Heart left ventricle (tissue), 16 donors: ENCODE measurements around the gene VAC14. TPM values are rescaled to one million over a fixed set of nuclear protein-coding genes. Genes with fewer than 3 reads are reported as not detected.

Experiments used
- ATAC-seq, 4 donors: fragments of 200-7000 bp; cut with Tn5 transposase; one replicate each; pipeline ENCODE4 v1.9.1; 2020 to 2022; ENCODE audit warnings: moderate library complexity in 4 of 4, mild to moderate bottlenecking in 3 of 4, moderate number of reproducible peaks in 1 of 4
- DNase-seq, 5 donors: peaks; one replicate each; pipeline ENCODE4 v3.0.0-alpha.2; 2020
- H3K27ac ChIP-seq, 12 donors: fragments of 200-600 bp; sonication (generic) in 4 of 12; one replicate each; pipeline versions ENCODE4 v1.5.0 to v1.8.0; 2016 to 2022; ENCODE audit warnings: mild to moderate bottlenecking in 2 of 12
- H3K27me3 ChIP-seq, 9 donors: fragments of 200-600 bp; sonication (generic) in 2 of 9; one replicate each; pipeline versions ENCODE4 v1.5.1 to v1.8.0; 2016 to 2022; ENCODE audit warnings: mild to moderate bottlenecking in 3 of 9
- H3K36me3 ChIP-seq, 9 donors: fragments of 200-600 bp; sonication (generic) in 2 of 9; one replicate each; pipeline versions ENCODE4 v1.5.0 to v1.8.0; 2018 to 2022; ENCODE audit warnings: mild to moderate bottlenecking in 2 of 9
- H3K4me1 ChIP-seq, 12 donors: fragments of 200-600 bp; sonication (generic) in 4 of 12; one replicate each; pipeline versions ENCODE4 v1.5.0 to v1.8.0; 2016 to 2022; ENCODE audit warnings: mild to moderate bottlenecking in 3 of 12
- H3K4me3 ChIP-seq, 12 donors: fragments of 200-600 bp; sonication (generic) in 4 of 12; one replicate each; pipeline versions ENCODE4 v1.5.0 to v1.8.0; 2017 to 2022; ENCODE audit warnings: mild to moderate bottlenecking in 9 of 12, moderate library complexity in 4 of 12
- H3K9me3 ChIP-seq, 12 donors: fragments of 200-600 bp; sonication (generic) in 4 of 12; one replicate each; pipeline versions ENCODE4 v1.5.0 to v1.8.0; 2016 to 2022; ENCODE audit warnings: mild to moderate bottlenecking in 1 of 12
- CTCF ChIP-seq, 12 donors: fragments of 200-600 bp; sonication (generic) in 4 of 12; IDR thresholded peaks; one replicate each; pipeline versions ENCODE4 v1.5.0 to v1.8.0; 2018 to 2022; ENCODE audit warnings: antibody characterized with exemption in 12 of 12, mild to moderate bottlenecking in 5 of 12
- POLR2A ChIP-seq, 2 donors: fragments of 450-650 bp; IDR thresholded peaks; one replicate each; pipeline ENCODE4 v1.6.1; 2017; ENCODE audit warnings: antibody characterized with exemption in 2 of 2, mild to moderate bottlenecking in 2 of 2, moderate library complexity in 2 of 2
- WGBS, 4 donors: extraction: QIAGEN DNeasy Blood & Tissue Kit in 2 of 4; methylation state at CpG; one replicate each; pipeline versions ENCODE4 v1.1.5 to v1.1.7; 2013 to 2018; 5-methylcytosine and 5-hydroxymethylcytosine counted together
- intact Hi-C, 10 donors: fragments of 100-400 bp; cut with DNase I; formaldehyde crosslinking; loops; one replicate each; pipeline versions ENCODE4 v1.11.1 to v1.14.2; 2022
- polyA plus RNA-seq, 2 donors: library from polyadenylated mRNA; stranded (reverse); fragments of 200-250 nt; gene quantifications; one replicate each; pipeline ENCODE4 v1.2.3, GENCODE V29; 2013
- total RNA-seq, 9 donors: library from RNA; depleted of rRNA in 2 of 9; stranded (reverse); fragments of >200 nt in 2 of 9; fragmentation: NEBNext Ultra II Directional in 3 of 9; extraction: Animal tissue kit (Norgen Biotek cat#: 25700) in 3 of 9; gene quantifications; one replicate each; pipeline versions ENCODE4 v1.1.0 to v1.2.4, GENCODE V29; 2016 to 2023
- donor health status: ischemic (EF 13 %, LVEDD 7.1; RV severe dilation, severe dysfunction).
- donor health status: healthy with polysubstance abuse.
- donor health status: DM: no; HTN: yes; CAD: no.
- donor health status: DM: no; HTN: no; CAD: no.
- donor health status: ischemic (EF 25% LVEDD 6.9; RV normal size, moderate dysfunction).
- donor health status: ischemic (EF 25% LVEDD 5.7; RV mildly dilated, moderate dysfunction).
- donor health status: healthy.
- donor health status: DM: yes; HTN: yes; CAD: no.
- donor health status: ischemic (EF 35%, LVEDD 5.7; RV mildly dilated, moderate dysfunction).
- donor health status: nonischemic (EF 11% LVEDD 7.7; RV severe dilation, severe dysfunction).
- donor health status: DM: yes; HTN: yes; CAD: no.
- donor health status: PGD.
- donor health status: ischemic (EF 29% LVEDD 5.4; RV normal size, mild dysfunction).
- donor health status: nonischemic (EF 23%, LVEDD 6.1; RV moderate dilation, normal function).

VAC14 gene
- total and polyA plus RNA-seq, 11 donors = 13.9 to 48.0 (median 26.1) TPM

DNA sequence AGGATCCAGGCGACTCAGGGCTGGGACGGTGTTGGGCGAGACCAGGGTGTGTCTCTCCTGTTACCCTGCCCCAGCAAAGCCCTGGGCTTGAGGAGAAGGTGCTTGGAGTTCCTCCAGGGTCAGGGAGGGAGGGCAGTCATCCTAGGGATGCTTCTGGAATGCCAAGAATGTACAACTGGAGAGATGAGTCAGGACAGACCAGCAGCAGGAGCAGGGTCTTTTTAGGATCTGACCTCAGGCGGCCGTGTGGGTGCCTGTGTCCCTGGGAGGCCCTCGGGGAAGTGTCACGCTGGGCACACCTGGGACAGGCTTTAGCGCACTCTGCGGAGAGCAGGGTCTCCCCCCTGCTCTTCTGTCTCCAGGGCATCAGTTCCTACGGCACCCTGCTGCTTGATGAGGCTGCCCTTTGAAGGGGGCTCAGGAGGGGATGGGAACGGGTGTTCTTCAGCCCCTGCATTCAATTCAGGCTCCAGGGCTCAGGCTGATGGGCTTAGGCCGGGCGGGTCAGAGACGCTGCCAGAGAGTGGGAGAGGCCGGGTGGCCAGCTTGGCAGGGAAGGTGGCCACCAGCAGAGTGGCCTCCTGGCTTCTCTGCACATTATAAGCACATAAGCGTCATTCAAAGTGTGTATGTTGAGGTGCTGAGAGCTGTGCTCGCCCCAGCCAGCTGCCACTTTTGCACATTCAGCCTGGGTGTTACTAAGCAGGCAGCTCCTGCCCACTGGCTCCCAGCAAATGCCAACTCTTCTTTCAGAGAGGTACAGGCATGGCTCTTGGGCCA is 106.7 kb downstream of the VAC14 start:
- TF ChIP-seq CTCF (IDR thresholded peaks at IDR 0.05) (no peak), POLR2A (IDR thresholded peaks at IDR 0.05) (no peak)
- H3K9me3 ChIP-seq = no peaks in the 10 kb centered on the region
- H3K27ac ChIP-seq = peak overlapping the region; percentile 72 to 98 (median 90)
- intact Hi-C loops = no loop called here
- H3K27me3 ChIP-seq = no peaks in the 10 kb centered on the region
- peaks cover 0 to 7% (median 0%) of the 10 kb centered on the region in 9 donors for H3K36me3 ChIP-seq
- DNase-seq (no peak), ATAC-seq (no peak)
- no peak overlapping the region for H3K4me3 ChIP-seq
- 54 to 69% (median 63%) methylated on average over 11 to 17 of the region's 17 CpGs for WGBS, 4 donors
- H3K4me1 ChIP-seq = peaks cover 8 to 98% (median 87%) of the 10 kb centered on the region in 12 donors

DNA sequence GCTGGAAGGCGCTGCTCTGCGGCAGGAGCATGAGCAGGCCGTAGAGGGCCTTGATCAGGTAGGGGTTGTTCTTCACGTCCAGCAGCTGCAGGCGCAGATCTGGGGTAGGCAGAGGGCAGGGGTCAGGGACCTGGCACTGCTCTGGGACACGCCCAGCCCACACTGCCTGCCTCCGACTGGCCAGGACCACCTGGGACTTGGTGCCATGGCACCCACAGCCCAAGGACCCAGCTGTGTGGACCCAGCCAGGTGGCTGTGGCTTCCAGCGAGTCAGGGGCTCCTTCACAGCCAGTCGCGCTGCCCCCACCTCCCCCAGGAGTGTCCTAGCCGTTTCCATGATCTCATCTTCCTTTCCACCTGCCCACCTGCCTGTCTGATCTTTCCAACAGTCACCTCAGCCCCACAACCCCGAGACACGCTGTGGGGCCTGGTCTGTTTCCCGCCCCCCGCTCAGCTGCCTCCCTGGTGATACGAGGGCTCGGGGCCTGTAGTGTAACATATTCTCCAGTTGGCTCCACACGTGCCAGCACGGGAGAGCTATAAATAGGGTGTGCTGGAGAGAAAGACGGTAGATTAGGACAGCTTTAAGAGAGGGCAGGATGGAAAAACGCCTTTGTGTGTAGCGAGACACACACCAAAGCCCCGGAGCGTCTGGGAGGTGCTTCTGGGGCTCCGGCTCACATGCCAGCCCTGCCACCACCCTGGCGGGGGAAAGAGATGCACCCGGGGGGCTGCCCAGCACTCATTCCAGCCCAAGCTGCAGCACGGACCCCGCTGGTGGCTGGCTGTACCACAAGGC is 107.9 kb downstream of the VAC14 start:
- Histone ChIP-seq H3K4me1 (peaks cover 8 to 100% (median 96%) of the 10 kb centered on the region in 12 donors), H3K36me3 (peaks cover 0 to under 1% (median 0%) of the 10 kb centered on the region in 9 donors), H3K4me3 (no peak overlapping the region), H3K27me3 (no peaks in the 10 kb centered on the region), H3K27ac (peak overlapping the region; percentile 72 to 98 (median 90)), H3K9me3 (no peaks in the 10 kb centered on the region)
- 49 to 63% (median 59%) methylated on average over 23 to 29 of the region's 29 CpGs for WGBS, 4 donors
- DNase-seq (peak; percentile 62 to 90 (median 74)), ATAC-seq (peak; percentile 51 to 64 (median 57))
- peak in 1 of 2 donors; percentile 32 for TF ChIP-seq POLR2A (IDR thresholded peaks at IDR 0.05)
- no peak for TF ChIP-seq CTCF (IDR thresholded peaks at IDR 0.05)
- intact Hi-C loops = no loop called here

DNA sequence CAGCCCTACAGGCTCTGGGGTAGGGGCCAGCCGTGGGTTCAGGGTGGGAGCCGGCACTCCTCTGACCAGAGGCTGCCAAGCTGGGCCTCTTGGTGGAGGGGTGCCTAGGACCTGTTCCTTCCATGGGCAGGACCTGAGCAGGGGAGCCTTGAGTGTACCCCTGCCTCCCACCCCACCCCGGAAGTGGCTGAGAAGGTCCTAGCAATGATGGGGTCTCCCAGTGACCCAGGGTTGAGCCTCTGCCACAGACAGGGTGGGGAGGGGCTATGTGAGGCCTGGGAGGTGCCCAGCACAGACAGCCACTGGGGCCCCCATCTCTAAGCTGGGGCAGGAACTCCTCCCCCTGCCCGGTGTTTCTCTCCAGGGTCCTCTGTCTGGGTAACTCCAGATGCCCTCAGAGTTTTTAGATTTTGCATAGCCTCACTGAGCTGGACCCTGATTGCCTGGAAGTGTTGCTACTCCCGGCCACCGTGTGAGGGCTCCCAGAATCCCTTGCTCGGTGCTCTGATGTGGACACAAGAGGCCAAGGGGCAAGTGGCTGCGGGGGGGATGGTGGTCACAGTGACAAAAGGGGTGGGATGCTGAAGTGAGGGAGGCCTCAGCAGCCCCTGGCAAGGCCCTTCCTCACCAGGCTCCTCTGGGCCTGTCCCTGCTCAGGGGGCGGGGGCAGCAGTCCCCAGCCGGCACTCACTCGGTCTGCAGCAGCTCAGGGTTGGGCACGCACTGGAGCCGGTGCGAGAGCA is 108.7 kb downstream of the VAC14 start:
- DNase-seq (peak in 2 of 5 donors; percentile 45 to 52), ATAC-seq (peak in 1 of 4 donors; percentile 41)
- no peaks in the 10 kb centered on the region for H3K27me3 ChIP-seq
- no peak for TF ChIP-seq CTCF (IDR thresholded peaks at IDR 0.05)
- no peak for TF ChIP-seq POLR2A (IDR thresholded peaks at IDR 0.05)
- 43 to 62% (median 48%) methylated on average over 11 to 14 of the region's 14 CpGs for WGBS, 4 donors
- no peaks in the 10 kb centered on the region for H3K9me3 ChIP-seq
- intact Hi-C loops = no loop called here
- no peak overlapping the region for H3K4me3 ChIP-seq
- peaks cover 10 to 99% (median 93%) of the 10 kb centered on the region in 12 donors for H3K4me1 ChIP-seq
- H3K27ac ChIP-seq = peak overlapping the region; percentile 72 to 98 (median 90)
- no peaks in the 10 kb centered on the region for H3K36me3 ChIP-seq
